GDM1 (cell line): ENCODE measurements around the gene EPN3.
A peak's percentile ranks its signal among the peaks of the same experiment; 100 is the strongest.

Source experiments
- DNase-seq: peaks from one replicate; lab custom pipeline; 2025; lab: John Stamatoyannopoulos, UW

Gene EPN3

DNA sequence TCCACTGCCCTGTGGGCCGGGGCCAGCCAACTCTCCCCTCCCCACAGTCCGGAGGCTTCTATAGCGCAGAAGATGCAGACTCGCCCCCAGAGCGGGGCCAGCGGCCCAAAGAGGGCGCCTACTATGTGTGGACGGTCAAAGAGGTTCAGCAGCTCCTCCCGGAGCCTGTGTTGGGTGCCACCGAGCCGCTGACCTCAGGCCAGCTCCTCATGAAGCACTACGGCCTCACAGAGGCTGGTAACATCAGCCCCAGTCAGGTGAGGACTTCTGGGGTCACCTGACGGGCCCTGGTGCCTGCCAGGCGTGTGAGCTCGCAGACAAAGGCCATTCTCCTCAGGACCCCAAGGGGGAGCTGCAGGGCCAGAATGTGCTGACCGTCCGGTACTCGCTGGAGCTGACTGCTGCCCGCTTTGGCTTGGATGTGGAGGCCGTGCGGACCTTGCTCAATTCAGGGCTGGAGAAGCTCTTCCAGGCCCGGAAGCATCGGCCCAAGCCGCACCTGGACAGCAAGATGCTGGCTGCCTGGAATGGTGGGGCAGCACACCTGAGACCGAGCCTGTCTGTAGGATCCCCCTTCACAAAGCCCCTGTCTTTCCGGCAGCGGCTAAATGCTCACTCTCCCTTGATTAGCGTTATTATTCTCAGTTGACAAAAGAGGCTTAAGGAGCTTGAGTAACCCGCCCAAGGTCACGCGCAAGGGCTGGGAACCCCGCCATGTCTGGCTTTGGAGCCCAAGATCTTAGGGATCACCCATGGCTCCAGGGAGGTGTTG, 18.3 kb downstream of the EPN3 start:
- peak; percentile 22 for DNase-seq

DNA sequence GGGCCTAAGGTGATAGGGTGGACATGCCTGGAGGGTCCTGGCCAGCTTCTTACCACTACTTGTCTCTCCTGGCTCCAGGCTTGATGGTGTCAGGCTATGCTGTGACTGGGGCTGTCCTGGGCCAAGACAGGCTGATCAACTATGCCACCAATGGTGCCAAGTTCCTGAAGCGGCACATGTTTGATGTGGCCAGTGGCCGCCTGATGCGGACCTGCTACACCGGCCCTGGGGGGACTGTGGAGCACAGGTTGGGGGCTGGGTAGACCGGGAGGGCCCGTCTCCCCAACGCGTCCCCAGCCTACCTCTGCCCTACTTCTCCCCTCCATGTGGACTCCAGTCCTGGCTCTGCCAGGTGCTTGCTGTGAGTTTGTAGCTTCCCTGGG, 18.9 kb downstream of the EPN3 start:
- no peak for DNase-seq

DNA sequence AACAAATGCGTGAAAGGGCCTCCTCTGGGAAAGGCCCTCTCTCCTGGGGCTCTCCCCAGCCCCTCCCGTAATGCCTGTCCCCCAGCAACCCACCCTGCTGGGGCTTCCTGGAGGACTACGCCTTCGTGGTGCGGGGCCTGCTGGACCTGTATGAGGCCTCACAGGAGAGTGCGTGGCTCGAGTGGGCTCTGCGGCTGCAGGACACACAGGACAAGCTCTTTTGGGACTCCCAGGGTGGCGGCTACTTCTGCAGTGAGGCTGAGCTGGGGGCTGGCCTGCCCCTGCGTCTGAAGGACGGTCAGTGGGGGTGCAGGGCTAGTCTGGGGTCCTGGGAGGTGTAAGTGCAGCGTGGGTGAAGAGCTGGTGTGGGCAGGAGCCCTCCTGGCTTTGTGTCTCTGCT, 19.3 kb downstream of the EPN3 start:
- no peak for DNase-seq

DNA sequence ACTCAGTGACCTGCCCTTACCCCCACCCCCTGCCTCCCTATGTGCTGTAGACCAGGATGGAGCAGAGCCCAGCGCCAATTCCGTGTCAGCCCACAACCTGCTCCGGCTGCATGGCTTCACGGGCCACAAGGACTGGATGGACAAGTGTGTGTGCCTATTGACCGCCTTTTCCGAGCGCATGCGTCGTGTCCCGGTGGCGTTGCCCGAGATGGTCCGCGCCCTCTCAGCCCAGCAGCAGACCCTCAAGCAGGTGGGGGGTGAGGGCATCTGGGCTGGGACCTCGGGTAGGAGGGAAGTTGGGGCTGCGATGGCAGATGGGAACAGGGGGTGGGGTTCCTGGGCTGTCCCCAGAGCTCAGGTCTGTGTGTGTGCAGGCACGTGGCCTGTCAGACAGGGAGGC, 21.7 kb downstream of the EPN3 start:
- DNase-seq = no peak

DNA sequence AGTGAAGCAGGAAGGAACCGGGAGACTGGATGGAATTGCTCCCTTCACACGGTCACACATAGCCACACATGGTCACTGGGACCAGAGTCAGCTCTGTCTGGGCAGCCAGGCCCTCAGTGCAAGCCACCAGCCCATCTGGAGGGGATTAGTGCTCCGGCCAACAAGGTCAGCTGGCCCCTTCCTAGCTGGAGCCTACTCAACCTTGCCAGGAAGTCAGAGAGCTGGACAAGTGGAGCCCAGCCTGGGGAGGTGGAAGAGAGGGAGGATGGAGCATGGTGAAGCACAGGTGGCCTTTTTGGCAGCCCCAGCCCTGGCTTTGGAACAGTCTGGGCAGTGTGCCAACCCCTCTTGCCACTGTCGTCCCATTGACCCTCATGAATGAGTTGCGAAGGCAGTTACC, 24.3 kb downstream of the EPN3 start:
- no peak for DNase-seq

DNA sequence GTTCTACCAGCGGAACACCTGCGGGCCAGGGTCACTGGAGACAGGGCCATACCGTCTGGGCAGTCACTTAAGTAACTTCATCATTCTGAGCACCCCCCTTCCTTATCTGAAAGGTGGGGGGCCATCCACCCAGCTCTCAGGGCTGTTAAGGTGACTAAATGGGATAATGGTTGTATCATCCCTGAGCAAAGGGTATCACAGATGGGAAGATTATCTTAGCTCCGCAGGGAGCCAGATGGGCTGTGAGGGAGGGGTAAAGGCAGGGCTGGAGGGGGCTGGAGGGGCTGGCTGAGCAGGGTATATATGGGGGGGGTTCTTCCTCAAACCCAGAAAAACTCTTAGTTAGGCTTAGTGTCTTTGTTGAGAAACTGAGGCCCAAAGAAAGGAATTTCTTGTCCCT, 25.1 kb downstream of the EPN3 start:
- no peak for DNase-seq

DNA sequence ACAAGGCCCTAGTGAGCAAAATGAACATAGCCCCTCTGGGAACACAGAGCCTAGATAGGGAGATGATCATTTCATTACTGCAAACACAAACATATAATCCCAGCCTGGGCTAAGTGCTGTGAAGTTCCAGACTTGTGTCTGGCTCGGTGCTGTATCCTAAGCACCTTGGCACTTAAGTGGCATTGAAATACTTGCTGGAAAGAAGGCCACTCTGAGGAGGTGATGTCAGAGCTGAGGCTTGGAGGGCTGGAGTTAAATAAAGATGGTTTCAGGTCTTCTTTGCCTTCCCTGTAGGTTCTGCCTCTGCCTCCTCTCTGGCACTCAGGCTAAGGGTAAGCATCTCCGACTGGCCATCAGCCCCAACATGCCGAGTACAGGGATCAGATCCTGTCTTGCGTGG, 25.6 kb downstream of the EPN3 start:
- DNase-seq = no peak

DNA sequence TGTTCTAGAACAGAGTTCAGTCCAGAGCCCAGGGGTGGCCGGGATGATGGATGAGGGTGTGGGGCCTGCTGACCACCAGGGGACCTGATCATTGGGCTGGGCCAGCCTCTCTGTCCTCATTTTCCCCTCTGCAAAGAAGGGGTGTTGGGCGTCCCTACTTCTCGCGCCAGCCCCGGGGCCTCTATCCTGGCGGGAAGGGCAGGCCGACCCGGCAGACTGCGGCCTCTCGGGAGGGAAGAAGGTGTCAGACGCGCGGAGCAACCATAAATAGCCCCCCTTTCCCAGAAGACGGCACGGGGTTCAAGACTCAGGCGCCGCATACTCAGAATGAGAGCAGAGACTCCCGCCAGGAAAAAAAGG, 26.0 kb downstream of the EPN3 start:
- DNase-seq = no peak

DNA sequence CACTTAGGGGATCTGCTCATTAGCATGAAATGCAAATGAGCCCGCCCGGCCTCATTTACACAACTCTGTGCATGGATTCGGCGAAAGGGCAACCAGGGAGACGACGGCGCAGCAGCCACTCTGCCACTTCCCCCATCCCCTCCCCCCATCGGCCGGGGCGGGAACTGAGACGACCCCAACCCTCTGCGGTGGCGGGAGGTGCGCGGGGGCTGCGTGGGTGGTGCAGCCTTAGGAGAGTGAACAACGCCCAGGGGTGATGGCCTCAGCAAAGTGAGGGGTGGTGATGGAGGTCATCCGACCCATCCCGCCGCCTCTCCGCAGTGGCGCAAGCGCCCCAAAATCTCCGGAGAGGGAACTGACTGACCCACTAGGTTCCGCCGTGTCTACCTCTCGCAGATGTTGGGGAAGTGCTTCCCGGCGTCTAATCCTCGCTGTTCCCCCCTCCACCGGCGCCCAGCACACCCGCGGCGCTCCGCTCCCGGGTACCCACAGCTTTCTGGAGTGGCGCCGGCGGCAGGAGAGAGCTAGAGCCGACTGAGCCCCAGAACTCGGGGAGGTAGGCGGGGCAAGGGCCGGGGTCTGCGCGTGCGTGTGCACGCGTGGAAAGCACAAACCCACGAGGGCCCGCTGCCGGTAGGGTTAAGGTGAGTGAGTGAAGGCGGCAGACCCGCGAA, 26.5 kb downstream of the EPN3 start:
- DNase-seq = no peak

DNA sequence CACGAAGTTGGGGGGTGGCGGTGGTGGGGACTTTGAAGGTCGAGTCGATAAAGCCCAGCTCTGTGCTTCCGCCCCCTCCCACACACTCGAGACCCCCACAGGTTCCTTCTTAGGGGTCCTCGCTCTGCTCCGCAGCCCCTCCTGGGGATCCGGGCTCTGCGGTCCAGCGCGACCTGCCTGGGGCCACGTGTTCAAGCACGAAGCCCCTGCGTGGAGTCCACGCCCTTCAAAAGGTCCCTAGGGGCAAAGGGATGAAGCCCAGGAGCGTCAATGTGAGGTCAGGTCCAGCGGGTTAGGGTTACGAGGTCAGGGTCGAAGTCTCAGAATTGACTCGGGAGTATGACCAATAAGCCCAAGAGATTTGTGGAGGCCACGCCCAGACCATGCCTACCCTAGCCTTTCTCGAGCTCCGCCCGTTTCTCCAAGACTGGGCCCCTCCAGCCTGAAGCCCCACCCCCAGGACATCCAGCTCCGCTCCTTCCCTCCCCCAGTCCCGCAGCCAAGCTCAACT, 27.2 kb downstream of the EPN3 start:
- no peak for DNase-seq

DNA sequence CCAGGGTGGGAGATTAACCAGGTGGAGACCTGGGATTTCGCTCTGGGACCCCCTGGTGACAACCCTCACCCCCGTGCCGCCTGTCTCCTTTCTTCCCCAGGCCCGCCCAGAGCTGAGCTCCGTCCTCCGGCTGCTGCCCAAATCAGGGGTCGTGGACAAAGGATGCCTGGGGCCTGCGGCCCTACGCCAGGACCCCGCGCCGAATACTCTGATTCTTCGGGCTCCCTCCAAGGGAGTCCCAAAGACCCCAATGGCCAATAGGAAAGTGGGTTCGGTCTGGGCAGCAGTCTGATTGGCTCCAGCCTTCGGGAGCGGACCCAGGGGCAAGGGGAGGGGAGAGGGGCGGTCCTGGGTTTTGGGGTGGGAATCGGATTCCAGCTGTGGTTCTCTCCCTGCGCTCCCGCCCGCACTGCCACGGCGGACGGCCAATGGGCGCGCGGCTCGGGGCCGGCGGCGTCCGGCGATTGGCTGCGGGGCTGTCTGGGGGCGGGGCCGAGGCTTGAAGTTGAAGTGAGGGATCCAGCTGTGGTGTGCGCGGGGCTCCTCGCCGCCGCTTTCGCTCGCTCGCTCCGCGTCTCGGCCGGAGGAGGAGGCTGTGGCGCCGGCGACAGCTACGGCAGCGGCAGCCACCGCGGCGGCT, 27.8 kb downstream of the EPN3 start, which contains the start of gene CACNA1G:
Gene CACNA1G (plus strand): TSS at position 531 of the 640 bp plus-strand sequence. CDS start 745 bp downstream, outside the sequence.
- DNase-seq = peak; percentile 83

DNA sequence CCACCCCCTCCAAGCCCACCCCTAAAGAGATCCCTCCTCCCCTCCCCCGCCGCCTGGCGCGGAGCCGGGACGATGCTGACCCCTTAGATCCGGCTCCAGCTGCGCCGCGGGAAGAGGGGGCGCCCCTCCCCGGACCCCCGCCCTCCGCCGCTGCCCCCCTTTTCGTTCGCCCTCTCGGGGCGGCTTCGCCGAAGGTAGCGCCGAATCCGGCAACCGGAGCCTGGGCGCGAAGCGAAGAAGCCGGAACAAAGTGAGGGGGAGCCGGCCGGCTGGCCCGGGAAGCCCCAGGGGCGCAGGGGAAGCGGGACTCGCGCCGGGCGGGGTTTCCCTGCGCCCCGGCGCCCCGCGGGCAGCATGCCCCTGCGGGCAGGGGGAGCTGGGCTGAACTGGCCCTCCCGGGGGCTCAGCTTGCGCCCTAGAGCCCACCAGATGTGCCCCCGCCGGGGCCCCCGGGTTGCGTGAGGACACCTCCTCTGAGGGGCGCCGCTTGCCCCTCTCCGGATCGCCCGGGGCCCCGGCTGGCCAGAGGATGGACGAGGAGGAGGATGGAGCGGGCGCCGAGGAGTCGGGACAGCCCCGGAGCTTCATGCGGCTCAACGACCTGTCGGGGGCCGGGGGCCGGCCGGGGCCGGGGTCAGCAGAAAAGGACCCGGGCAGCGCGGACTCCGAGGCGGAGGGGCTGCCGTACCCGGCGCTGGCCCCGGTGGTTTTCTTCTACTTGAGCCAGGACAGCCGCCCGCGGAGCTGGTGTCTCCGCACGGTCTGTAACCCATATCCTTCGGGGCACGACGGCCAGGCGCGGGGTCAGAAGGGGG, 28.6 kb downstream of the EPN3 start:
- no peak for DNase-seq

DNA sequence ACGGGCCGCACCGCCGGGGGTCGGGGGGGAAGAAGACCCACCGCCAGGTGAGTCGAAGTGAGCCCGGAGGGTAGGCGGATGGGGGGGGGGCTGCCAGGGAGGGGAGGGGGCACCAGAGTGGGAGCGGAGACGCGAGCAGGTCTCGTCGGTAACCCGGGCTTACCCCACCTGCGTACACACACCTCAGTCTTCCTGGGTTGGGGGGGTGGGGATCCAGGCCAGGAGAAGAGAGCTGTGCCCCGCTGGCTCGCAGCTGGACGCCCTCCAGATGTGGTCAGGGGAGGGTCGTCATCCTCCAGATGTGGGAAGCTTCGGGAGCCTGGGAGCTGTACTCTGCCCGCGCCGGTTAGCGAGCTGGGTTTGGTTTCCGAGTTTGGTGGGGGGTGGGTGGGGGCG, 29.2 kb downstream of the EPN3 start:
- no peak for DNase-seq

DNA sequence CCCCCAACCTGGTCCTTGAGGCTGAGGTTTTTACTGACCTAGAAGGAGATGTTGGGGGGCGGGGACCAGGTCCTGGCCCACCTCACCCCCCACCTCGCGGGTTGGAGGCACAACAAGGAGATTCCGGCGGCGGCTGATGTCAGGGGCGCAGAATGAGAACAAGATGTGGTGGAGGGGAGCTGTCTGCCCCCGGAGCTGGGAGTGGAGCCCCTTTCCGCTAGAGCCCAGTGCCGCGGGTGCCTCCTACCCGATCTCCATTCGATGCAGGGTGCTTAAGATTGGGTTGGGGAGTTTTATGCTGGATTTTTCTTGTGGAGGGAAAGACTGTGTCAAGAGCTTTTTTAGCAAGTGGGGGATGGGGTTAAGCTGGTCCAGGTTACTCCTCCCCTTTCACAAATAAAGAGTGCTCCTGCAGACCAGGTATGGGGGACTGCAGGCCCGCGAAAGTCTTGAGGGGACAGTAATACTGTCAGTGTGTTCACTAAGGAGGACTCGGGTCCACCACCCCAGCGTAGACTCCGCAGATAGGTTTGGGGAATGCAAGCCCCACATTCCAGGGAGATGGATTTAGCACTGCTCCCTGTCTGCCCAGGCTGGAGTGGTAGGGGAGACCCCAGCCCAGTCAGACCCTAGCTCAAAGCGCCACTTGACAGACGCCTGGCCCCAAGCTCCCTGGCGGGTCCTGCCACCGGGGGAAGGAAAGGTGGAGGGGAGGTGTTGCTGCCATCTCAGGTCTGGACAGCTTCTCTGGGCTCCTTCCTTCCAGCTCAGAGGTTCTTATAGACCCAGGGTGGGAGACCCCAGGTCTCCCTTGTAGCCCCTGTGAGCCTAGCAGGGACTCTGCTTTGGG, 29.9 kb downstream of the EPN3 start:
- DNase-seq = no peak

DNA sequence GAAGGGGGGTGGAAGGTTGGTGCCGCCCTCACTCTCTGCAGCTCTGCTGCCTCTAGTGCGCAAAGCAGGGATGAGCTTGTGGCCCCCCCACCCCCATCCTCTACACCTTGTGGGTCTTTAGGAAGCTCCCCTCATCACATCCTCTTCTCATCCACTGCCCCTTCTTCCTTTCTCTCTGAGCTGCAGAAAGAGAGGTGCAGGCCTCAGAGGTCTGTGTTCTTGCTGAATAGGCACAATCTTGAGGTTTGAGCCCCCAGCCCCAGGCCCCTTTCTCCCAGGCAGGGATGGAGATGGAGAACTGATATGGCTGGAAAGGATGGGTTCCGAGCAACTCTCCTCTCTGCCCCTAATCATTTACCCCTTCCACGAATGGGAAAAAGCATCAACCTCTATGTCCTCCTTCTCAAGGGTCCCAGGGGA, 30.6 kb downstream of the EPN3 start:
- no peak for DNase-seq

DNA sequence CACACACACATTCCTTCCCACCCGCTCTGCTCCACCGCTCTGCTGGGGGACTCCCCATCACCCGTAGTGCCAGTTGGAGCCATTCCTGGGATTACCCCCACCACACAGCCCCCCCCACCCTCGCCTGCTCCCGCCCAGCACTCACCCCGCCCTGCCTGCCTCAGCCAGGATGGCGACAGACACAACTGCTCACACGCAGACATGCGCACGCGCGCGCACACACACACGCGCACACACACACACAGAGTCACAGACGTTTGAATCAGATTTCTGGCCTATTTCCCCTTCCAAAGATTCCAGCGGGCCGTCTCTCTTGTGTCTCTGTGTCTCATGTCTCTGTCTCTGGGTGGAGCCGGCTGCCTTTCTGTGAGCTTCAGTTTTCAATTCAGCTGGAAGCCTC, 32.4 kb downstream of the EPN3 start:
- no peak for DNase-seq

DNA sequence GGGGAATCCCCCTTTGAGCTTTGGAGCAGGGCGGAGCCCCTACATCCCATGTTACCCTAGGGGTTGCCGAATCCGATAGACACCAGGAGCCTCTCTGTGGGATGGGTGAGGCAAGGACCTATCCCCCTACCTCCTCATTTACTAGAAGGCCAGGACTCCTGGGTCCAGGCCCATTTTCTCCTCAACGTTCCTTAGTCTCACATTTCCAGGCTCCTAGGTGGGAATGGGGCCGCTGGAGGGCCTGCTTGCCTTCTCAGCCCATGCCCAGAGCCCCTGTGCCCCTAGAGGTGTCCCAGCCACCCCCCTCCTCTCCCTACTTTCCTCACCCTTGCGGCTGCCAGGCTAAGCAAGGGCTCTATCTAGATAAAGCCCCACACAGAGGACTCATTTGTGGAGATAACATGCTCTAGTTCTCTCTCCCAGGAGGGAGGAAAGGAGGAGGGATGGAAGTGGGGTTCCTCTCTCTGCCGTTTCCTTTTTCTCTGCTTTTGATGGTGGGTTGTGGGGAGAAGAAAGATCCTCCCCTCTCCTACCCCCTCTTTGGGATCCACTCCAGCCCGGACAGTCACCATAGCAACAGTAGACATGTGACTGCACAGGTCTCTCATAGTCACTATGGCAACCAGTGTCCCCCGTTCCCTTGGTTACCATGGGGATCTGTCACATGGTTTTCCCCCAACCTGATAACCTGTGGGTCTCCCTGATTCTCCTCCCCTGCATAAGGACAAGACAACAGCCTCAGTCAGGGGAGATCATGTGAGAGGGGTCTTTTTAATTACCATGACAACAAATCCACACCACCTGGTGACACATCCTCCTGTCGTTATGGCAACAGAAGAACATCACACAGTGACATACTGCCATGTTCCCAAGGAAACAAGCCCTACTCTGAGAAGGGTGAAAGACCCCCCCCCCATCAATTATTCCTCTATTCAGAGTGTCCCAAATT, 33.1 kb downstream of the EPN3 start:
- no peak for DNase-seq

DNA sequence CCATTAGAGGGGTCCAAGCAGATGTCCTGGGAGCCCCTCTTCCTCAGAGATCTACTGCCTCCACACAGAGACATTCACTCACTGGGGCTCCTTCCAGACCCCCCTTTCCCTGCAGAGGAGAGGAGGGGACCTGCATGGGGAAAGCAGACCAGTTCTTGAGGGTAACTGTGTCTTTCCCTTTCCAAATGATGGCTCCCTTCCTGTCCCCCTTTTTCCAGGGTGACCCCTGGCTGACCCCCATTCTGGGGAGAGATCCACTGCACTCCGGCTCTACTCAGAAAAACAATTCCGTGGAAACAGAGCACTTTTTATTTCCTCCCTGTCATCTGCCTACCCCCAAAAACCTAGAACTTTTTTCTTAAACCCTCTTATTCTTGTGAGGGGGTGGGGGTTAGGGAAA, 34.4 kb downstream of the EPN3 start:
- DNase-seq = no peak

DNA sequence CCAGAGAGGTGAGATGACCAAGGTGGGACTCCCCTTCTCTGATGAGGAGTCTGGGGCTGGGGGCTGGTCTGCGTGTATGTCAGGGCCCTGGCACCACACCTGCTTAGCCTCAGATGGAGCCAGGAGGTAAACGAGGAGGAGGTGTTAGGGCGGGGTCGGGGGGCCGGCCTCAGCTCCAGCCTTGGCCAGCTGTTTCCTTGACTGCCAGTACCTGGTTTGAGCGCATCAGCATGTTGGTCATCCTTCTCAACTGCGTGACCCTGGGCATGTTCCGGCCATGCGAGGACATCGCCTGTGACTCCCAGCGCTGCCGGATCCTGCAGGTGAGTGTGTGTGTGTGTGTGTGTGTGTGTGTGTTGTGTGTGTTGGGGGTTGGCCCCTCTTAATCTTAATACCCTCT, 36.1 kb downstream of the EPN3 start:
- DNase-seq = no peak

DNA sequence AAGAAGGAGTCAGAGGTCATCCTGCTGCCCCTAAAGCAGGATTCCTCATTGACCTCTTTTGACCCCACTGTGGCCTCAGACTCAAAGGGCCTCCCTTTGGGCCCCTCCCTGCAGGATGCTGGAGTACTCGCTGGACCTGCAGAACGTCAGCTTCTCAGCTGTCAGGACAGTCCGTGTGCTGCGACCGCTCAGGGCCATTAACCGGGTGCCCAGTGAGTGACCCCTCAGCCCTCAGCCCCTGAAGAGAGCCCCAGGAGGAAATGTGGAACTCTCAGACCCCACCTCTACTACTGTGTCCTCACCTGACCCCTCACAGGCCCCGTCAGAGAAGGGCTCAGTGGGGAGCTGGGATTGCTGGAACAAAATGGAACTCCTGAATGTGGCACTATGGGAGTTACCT, 37.1 kb downstream of the EPN3 start:
- DNase-seq = no peak
